Stimulated activated CD8-positive, alpha-beta memory T cell treated with anti-CD3 and anti-CD28 coated beads, Interleukin-15, amount 100 ng/mL, for 1 hour (primary cell): ENCODE data around the gene KIF27.
"Not testable (repeated sequence)": the region's sequence is repeated elsewhere in the genome, so short reads cannot be mapped to it uniquely, and the experiment has no call there.

ENCODE experiments used
- DNase-seq: peaks from one replicate; pipeline ENCODE4 v3.0.0-alpha.2; 2020; ENCODE audit warnings: low read depth

The KIF27 gene

GRCh38 chr9:83803941-83804340 is 117.3 kb downstream of the KIF27 start:
- not testable (repeated sequence) for DNase-seq

- no peak for DNase-seq
These were observed 120.8 kb downstream of the KIF27 start for GRCh38 chr9:83800236-83801033.

GRCh38 chr9:83794051-83794450 is 127.2 kb downstream of the KIF27 start:
- no peak for DNase-seq

GRCh38 chr9:83792746-83793145 is 128.5 kb downstream of the KIF27 start:
- no peak for DNase-seq
